HG03520 (cell line): ENCODE data around the gene ACY1.

Experiments
- ATAC-seq: cut with Tn5 transposase; IDR thresholded peaks from one replicate; pipeline ENCODE4 v1.9.1; 2021; ENCODE audit warnings: mild to moderate bottlenecking, moderate library complexity; ENCODE audit not compliant: unreplicated experiment

Gene ACY1

GRCh38 chr3:51962854-51963530 is 20.3 kb upstream of the ACY1 start:
- ATAC-seq: no peak

- ATAC-seq: no peak
These were observed 19.3 kb upstream of the ACY1 start for GRCh38 chr3:51963951-51964451.

GRCh38 chr3:51964521-51964920 is 18.8 kb upstream of the ACY1 start:
- ATAC-seq: no peak

GRCh38 chr3:51966016-51966415 is 17.3 kb upstream of the ACY1 start:
- ATAC-seq: no peak

GRCh38 chr3:51966486-51966885 is 16.8 kb upstream of the ACY1 start:
- ATAC-seq: no peak

GRCh38 chr3:51966922-51967383 is 16.4 kb upstream of the ACY1 start:
- ATAC-seq: no peak

- no peak for ATAC-seq
These were observed 15.8 kb upstream of the ACY1 start, which contains the start of gene PCBP4 for GRCh38 chr3:51967384-51968169. Gene PCBP4 (minus strand): TSS chr3:51967454. CDS start chr3:51961240, 6,214 bp downstream.

GRCh38 chr3:51968170-51968775 is 15.1 kb upstream of the ACY1 start:
- ATAC-seq: no peak

GRCh38 chr3:51968883-51969678 is 14.3 kb upstream of the ACY1 start:
- ATAC-seq: no peak

- no peak for ATAC-seq
These were observed 13.5 kb upstream of the ACY1 start for GRCh38 chr3:51969841-51970240.

- no peak for ATAC-seq
These were observed 12.6 kb upstream of the ACY1 start for GRCh38 chr3:51970606-51971300.

- no peak for ATAC-seq
These were observed 12.0 kb upstream of the ACY1 start for GRCh38 chr3:51971350-51971749.

GRCh38 chr3:51974277-51974962 is 8.9 kb upstream of the ACY1 start:
- no peak for ATAC-seq

- ATAC-seq: peak; percentile 44
These were observed 8.1 kb upstream of the ACY1 start, which contains the start of gene ABHD14A for GRCh38 chr3:51974963-51975851. Gene ABHD14A (plus strand): TSS chr3:51975064. CDS start chr3:51975136, 72 bp downstream.

GRCh38 chr3:51975852-51976549 is 7.3 kb upstream of the ACY1 start:
- no peak for ATAC-seq

GRCh38 chr3:51977446-51978142 is 5.7 kb upstream of the ACY1 start:
- ATAC-seq: no peak

GRCh38 chr3:51978143-51978502 is 5.2 kb upstream of the ACY1 start:
- ATAC-seq: no peak
